ENCODE data around the gene NF1. TPM values are rescaled to one million over a fixed set of nuclear protein-coding genes. Genes with fewer than 3 reads are reported as not detected.

Gene NF1
- total RNA-seq, 1 donor from 2014 or later, result 21.6 TPM

DNA sequence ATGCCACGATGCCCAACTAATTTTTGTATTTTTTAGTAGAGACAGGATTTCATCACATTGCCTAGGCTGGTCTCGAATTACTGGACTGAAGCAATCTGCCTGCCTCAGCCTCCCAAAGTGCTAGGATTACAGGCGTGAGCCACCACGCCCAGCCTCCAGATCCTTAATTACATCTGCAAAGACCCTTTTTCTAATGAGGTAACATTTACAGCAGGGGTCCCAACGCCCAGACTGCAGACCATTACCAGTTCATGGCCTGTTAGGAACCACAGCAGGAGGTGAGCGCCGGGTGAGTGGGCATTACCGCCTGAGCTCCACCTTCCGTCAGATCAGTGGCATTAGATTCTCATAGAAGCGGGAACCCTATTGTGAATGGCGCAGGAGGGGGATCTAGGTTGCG, 292.7 kb downstream of the NF1 start:
- ATAC-seq, result no peak

DNA sequence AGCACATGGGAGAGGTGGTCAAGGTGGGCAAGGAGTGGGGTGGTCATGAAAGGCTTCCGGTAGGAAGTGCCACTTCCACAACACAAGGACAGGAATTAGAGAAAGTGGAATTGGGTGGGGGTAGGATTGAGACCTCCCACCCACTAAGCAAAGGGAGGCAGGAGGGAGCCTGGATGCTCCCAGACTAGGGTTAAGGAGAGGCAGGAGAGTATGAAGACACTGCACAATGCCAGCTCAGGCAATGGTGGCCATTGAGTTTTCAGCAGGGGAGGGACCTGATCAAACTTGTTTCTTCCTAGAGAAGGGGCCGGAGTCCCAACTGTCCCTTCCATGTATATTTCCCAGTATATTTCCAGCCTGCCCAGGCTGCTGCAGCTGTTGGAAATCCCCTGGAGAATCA, 293.6 kb downstream of the NF1 start:
- ATAC-seq, result no peak

DNA sequence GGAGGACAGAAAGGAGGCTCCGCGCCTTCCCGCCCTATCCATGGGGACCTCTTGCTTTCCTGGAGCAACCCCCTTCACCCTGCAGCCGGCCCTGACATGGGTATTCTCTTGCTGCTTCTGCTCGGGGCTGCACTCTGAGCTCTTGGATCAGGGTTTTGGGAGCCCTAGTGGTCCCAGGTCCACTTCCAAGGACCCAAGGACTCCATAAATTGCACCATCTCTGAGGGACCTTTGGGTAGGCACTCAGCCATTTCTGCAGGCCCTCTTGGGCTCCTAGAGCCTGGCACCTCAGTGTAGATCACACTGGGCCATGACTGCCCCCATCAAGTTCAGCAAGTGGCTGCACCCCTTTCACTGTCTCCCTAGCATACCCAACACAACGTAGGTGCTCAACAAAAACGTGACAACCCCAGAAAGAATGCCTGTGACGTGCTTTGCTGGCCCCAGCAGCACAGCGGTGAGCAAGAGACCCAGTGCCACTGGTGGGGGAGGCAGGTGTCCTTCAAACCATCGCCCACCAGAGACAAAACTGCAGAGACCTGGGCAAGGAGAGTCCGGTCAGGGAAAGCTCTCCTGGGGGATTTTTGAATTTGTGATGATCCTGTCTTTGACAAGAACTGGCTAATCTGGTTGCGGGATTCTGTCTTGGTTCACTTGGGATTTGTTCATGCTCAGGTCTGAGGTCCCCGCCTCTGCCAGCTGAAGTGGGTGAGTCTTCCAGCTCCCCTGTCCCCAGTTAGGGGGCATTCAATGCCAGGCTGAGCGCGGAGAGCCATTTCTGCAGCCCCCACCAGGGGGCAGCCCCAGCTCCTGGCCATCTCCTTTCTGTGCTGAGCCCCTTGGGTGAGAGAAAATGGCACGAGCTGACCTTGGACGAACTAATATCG, 294.2 kb downstream of the NF1 start:
- ATAC-seq, result no peak

DNA sequence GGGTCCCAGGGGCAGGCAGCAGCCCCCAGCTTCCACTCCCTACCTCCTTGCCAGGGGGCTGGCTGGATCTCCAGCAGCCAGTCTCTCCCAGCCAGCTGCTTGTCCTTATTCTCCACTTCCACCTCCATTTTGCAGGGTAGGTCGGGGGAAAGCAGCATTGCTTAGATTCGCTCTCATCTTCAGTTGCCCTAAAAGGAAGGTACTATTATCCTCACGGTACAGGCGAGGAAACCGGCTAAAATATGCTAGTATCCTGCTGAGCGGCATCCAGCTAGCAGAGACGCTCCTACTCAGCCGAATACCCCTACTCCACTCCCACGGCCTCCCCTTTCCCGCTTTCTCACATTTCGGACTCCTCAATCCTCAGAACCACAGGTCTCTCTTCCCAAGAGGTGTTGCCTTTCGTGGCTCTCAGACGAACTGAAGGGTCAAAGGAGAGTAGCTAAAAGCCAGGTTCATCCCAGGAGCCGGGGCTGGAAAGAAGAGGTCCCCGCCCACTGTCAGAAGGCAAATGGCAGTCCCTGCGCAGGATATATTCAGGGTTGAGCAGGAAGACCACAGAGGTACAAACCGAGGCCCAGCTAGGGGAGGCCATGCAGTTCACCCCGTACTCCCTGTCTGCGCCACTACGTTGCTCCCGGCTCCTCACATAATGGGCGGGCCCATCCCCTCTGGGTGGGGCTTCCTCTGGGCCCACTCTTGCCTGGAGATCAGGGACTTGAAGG, 295.0 kb downstream of the NF1 start:
- no peak for ATAC-seq

DNA sequence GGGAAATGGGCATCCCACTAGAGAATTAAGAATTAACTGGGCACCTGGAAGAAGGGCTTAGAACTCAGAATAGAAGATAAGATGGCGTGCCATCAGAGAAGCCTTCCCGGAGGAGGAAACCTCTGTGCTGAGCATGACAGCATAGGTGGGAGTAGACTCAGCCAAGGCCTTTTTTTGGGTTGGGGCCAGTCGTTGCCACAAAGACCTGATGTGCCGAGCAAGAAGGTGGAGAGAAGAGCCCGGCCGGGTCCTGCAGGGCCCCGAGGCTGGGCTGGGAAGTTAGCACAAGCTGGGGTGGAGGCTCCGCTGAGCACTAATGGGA, 295.6 kb downstream of the NF1 start:
- ATAC-seq, result no peak

DNA sequence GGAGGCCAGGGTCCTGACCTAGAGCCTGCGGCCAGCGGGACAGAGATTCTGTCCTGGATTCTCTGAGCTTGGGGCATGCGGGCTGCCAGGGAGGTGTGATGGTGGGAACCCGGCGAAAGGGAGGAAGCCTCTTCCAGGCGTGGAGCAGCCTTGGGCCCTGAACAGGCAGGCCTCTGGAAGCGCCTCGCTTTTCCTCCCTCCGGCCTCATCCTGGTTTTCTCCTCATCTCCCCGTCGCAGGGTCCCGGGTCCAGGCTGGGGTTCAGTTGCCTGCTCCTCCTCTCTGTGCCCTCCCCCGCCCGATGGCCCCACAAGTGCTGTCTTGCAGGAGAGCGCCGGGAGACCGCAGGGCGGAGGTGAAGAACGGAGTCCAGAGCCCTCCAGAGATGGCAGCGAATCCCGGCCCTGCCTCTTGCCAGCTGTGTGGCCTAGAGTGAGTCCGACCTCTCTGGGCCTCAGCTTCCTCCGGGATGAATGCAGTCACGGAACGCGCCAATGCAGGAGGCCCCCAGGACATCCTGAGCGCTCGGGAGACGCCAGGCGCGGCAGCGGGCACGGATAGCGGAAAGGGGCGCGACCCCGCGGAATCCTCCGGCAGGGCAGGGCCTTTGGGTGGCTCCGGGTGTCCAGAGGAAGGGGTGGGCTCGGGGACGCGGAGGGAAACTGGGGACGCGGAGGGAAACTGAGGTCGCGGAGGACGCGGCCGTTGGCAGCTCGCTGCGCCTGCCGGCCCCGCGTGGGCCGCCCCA, 296.1 kb downstream of the NF1 start:
- no peak for ATAC-seq

DNA sequence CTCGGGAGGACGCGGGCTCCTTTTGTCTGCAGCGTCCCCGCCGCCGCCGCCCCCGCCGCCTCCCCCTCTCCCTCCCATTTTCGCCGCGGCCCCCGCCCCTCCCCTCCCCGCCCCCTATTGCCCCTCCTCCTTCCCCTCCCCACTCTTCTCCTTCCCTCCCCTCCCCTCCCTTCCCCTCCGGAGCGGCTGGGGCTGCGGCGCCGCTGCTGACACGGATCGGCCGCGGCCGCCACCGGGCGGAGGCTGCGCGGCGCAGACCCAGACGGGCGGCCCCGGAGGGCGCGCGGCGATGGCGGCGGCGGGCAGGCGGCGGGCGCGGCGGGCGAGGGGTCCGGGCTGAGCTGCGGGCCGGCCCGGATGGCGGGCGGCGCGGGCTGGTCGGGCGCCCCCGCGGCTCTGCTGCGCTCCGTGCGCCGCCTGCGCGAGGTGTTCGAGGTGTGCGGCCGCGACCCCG, 296.7 kb downstream of the NF1 start, which contains the start of gene RAB11FIP4:
Gene RAB11FIP4, plus strand, starts transcription at position 180 of the 454 bp plus-strand sequence. Its CDS starts 178 bp downstream, at position 358.
- no peak for ATAC-seq

DNA sequence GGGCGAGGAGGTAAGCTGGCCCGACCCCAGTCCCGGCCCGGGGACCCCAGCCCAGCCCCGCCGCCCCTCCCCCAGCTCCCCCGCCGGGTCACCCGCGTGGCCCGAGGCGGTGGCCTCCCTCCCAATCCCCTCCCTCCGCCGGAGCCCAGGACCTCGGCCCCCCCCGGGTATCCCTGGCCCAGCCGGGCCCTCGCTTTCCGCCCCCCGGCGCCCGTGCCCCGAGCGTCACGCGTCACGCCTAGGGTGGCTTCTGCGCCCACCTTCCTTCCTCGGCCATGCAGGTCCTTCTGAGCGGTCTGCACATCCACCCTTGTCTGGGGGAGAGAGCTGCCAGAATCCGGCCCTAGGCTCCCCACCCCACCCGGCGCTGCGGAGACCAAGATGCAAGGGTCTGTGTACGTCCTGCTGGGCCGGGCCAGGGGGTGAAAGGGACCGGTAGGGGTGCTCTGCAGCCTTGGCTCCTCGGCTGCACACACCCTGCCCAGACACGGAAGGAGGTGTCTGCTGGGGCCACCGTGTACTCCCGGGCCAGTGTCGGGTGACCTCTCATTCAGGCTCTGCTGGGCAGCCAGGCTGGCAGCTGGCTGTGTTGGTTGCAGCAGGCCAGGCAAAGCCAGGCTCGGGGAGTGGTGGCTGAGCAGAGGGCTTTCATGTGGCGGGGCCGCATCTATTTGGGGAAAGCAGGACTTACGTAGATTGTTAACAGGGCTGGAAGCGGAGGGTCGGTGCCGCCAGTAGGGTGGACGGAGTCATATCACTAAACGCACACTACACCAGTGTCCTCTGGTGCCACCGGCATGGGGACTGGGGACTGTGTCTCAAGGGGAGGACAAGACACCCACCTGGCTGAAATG, 297.5 kb downstream of the NF1 start:
- peak; percentile 26 for ATAC-seq

DNA sequence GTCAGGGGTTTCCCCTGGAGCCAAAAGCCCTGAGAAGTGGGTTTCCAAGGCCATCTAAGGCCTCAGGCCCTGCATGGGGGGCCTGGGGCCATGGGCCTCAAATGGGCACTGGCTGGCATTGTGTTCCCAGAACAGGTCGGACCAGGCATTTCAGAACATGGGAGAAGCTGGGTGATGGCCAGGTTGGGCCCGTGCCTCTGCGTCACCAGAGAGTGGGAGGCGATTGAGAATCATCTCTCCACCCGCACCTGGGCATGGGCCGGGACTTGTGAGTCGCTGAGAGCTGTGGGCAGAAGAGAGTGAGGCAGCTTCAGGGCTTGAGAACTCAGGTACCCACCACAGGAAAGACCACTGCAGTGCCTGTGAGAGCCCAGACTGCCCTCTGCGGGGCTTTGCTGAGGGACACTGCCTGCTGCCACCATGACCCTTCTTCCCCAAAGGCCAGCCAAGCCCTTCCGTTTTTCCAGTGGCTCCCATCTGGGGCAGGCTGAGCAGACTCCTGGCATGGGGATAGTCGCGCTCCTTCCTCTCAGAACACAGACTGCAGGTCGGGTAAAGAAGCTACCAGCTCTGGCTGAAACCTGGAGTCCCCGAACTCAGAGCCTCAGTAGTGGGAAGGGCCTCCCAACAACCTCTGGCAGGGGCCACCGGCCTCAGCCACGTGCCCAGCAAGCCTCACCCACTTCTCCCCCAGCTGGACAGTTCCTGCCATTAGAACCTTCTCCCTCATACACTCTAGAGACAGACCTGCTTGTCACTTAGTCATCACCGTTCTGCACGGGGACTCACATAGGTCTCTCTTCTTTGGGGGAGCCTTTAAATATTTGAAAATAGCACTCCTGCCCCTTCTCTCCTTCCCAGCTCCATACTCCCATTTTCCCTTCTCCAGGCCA, 298.3 kb downstream of the NF1 start:
- ATAC-seq, result peak; percentile 56

DNA sequence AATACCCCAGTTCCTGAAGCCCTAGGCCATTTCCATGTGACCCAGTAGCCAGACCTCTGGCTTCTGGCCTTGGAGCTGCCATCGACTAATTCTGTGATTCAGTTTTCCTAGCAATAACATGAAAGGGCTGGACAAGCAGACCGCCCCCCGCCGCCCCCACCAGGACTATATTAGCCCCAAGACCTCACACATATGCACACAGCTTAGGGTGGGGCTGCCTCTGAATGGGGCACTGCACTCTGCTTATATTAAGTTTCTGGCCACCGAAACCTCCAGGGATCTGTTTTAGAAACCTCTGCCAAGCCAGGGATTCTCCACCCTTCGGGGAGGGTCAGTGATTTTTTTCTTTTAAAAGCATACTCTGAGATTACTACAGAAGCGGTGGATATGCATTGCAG, 299.0 kb downstream of the NF1 start:
- no peak for ATAC-seq

DNA sequence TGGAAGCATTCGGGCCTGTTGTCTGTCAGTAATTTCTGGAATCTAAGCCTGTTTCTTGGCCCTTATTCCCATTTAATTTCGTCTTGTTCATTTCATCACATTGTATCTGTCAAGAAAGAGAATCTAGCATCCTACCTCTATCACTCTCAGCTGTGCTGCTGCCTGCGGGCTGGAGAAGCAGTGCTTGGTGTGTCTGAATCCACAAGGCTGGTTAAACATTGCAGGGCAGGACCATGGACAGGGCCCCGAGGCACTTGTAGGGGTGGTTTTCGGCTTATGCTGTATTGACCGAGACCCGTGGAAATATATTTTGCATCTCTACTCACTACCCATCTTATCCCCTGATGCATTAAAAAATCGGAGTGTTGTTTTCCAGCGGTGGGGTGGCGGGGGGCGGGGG, 299.8 kb downstream of the NF1 start:
- no peak for ATAC-seq

DNA sequence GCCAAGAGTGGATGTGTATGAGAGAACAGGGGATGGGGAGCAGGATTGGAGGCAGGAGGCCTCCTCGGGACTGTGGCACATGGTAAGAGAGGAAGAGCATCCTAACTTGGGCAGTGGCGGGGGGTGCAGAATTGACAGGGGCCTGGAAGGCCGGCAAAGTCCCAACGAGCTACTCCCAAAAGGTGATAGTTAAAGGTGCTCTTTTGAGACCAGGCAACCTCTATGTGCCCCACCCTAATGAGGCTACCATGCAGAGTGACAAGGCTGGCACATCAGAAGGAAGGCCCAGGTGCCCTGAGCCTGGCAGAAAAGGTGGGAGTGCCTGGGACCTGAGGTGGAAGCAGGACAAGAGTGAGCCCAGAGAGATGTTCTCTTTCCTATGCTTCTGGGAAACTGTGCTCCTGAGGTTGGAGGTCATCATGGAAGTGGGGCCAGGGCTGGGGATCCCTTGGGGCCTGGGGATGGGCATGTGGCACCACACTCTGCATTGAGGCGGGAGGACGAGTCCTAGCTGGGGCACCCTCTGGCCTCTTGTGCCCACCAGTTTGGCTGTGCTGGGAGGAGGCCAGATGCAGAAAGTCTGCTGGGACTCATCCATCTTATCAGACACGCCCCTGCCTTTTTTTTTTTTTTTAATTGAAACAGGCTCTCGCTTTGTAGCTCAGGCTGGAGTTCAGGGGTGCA, 302.6 kb downstream of the NF1 start:
- no peak for ATAC-seq

DNA sequence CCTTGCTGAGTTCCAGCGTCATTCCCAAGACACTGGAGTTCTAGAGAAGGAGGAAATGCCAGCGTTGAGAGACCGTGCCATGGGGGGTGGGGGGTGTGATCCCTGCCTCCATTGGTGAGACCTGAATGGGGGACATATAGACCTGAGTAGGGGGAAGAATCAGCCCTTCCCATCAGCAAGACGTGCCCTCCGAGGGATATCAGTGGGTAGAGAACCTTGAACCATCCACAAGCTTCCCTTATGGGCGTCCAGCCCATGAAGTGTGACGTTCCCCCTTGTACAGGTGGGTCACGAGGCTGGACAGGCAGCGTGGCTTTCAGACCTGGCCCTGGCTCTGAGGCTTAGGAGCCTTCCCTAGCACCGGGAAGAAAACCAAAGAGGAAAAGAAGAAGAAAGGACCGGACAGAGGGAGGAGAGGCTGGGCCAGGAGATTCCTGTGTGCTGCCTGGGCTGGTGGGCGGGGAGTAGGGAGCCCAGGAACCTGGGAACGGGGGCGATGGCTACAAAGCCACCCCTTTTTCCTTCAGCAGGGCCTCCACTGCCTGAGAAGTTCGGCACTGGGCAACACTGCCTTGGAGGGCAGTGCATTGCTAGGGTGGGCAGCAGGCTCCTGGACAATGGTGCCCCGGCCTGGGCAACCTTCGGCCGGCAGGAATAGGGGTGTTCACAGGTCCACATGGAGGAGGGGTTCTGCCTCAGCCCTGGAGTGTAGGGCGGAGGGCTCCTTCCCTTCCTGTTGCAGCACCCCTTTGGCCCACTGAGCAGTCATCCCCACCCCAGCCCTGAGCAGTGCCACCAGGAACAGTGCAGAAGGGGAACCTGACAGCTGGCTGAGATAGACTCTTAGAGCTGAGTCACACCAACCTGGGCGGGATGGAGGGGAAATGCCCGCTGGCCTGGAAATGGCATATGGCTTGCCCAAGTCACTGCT, 303.9 kb downstream of the NF1 start:
- no peak for ATAC-seq

DNA sequence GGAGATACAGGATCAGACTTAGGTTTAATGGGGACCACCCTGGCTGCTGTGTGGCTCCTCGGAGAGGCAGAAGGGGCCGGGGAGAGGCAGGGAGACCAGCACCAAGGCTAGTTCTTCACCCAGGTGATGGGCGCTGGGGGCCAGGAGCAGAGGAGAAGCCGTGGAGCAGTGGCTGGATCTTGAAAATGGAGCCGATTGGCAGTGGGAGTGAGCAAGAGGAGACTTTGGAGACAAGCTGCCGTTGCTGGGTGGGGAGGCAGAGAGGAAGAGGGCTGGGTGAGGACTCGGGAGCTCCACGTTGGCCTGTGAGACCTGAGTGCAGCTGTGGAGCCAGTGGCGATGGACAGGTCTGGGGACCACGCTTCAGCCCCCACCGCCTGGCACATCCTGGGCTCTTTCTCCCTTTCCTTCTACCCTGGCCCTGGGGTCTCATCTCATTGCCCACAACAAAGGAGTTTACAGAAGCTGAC, 305.7 kb downstream of the NF1 start:
- ATAC-seq, result no peak

DNA sequence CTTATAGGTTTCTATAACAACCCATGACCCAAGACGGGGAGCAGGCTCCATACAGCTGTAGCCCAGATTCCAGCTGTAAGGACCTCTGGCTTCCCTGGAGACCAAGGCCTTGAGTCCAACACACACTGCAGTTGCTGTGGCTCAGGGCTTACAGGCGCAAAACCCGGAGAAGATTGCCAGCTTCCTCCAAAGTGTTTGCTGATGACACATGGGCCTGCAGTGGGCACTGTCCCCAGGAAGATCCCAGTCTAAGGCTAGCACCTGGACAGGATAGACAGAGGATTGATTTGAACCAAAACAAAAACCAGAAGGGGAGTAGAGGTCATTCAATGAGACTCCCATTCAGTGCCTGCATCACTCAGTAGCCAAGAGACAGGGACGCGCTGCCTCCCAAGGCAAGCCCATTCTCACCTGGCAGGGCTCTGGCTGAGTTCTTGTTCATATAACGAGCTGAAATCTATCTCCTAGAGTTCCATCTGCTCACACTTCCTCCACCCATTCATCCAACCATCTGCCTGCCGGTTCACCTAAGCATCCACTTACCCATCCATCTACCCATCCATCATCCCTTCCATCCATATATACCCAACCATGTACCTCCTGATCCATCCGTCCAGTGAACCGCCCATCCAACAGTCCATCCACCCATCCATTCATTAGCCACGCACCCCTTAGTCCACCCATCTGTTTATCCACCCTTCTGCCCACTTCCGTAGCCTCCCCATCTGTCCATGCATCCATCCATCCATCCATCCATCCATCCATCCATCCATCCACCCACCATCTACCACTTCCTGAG, 306.9 kb downstream of the NF1 start:
- no peak for ATAC-seq

DNA sequence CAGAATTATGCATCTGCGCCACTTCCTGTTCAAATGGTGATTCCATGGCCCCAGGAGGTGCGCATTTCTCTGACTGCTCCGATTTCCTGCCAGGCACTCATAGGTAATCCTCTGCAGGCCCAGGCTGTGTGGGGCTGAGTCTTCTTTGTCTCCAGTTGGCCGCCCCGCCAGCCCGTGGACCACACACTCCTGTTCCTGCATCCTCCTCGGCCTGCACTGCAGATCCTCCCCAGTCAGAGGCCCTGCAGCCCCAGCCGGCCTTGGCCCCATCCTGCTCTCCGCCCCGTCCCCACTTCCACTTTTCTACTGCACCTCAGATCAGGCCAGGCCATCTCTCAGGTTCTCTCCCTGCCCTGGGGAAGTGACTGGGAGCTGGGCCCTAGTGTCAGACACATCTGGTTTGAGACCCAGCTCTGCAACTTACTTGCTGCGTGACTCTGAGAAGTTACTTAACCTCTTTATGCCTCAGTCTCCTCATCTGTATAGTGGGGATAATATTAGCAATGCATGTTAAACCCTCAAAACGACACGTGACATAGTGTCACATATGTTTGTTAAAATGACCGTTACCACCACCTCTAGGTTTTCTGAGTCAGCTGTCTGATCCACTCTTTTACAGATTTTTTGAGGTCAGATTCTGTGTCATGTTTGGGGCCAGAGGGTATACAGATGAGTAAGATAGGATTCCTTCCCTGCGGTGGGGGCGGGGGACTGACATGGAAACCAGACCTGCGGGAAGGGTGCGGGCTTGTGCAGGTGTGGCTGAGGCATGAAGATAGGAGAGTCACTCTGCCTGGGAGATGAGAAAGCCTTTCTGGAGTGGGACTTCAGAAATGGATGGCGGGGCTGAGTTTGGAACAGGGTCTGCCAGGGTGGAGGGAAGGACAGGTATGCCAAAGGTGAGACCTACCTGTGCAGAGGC, 309.5 kb downstream of the NF1 start:
- ATAC-seq, result peak; percentile 20

DNA sequence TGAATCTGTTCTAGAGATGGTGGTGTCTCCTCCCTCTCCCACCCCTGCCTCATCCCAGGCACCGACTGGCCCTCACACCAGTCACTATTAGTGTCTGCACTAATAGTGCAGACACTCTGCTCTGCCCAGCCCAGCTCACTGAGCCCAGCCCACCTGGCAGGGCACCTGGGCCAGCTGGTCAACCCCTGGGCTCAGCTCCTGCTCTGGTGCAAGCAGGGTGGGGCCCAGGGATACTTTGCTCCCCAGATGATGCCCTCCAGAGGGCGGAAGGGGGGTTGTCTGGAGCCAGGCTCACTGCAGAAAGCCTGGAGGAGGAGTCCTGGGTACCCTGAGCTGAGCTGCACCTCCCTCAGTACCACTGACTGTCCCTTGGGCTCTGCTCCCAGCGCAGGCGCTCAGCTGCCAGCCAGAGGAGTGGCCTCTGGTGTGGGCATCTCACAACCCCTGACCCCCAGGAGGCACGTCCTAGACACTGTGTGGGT, 311.2 kb downstream of the NF1 start:
- ATAC-seq, result no peak

Measured in esophagus mucosa (tissue), 1 donor.